Activated T-helper 2 cell treated with anti-CD3 and anti-CD28 coated beads, Interferon-gamma antibody, Interleukin-2, Interleukin-4, amounts not matched to agents 10 μg/mL and 5 μg/mL and 100 μg/mL, durations not matched to agents 14 hours and 24 hours and 36 hours (primary cell): ENCODE results near the gene DNM1L. TPM values are rescaled to one million over a fixed set of nuclear protein-coding genes. Genes with fewer than 3 reads are reported as not detected.

Source experiments
- DNase-seq: peaks from one replicate; pipeline ENCODE4 v3.0.0; 2021; ENCODE audit warnings: low spot score
- H3K27ac Mint-ChIP-seq: one replicate; pipeline ENCODE4 v1.8.0; 2021; ENCODE audit warnings: mixed read lengths
- H3K27me3 Mint-ChIP-seq: one replicate; pipeline ENCODE4 v1.8.0; 2021; ENCODE audit warnings: low read depth, mixed read lengths
- H3K36me3 Mint-ChIP-seq: one replicate; pipeline ENCODE4 v1.8.0; 2021; ENCODE audit warnings: low read depth, mixed read lengths
- H3K4me1 Mint-ChIP-seq: one replicate; pipeline ENCODE4 v1.8.0; 2021; ENCODE audit warnings: low read depth, mixed read lengths
- H3K4me3 Mint-ChIP-seq: one replicate; pipeline ENCODE4 v1.8.0; 2021; ENCODE audit warnings: low read depth, mild to moderate bottlenecking, moderate library complexity, mixed read lengths
- H3K9me3 Mint-ChIP-seq: one replicate; pipeline ENCODE4 v1.8.0; 2021; ENCODE audit warnings: mixed read lengths
- intact Hi-C: fragments of 100-400 bp; cut with micrococcal nuclease; formaldehyde crosslinking; loops from one replicate; pipeline ENCODE4 v1.15.1; 2023
- total RNA-seq: library from RNA; stranded (reverse); gene quantifications from 2 replicates; pipeline ENCODE4 v1.2.3, GENCODE V29; 2022

The DNM1L gene
- total RNA-seq: 97.5 and 108 TPM in 2 replicates

- intact Hi-C loops: loop anchor here (1.0 to 10.0 kb wide), 5 partner anchors 27 to 1343 kb away; partner anchors contain the start of genes ALG10, AMN1, ETFBKMT and YARS2
- peak; percentile 89 for DNase-seq
- Mint-ChIP-seq H3K27ac (peak within 1 kb of the TSS; percentile 89), H3K9me3 (no peaks in the 10 kb centered on the region), H3K4me1 (peaks cover 25% of the 10 kb centered on the region), H3K36me3 (peaks cover 22% of the 10 kb centered on the region), H3K27me3 (no peaks in the 10 kb centered on the region), H3K4me3 (peak within 1 kb of the TSS; percentile 93)
Observed at GRCh38 chr12:32679091-32679919, at the start of gene DNM1L. Gene DNM1L (plus strand): TSS chr12:32679301. CDS start chr12:32679364, 63 bp downstream.

GRCh38 chr12:32641287-32641901, 37.7 kb upstream of the DNM1L start:
- Mint-ChIP-seq H3K36me3 (no peaks in the 10 kb centered on the region), H3K27me3 (no peaks in the 10 kb centered on the region)

GRCh38 chr12:32644431-32644830, 34.7 kb upstream of the DNM1L start:
- Mint-ChIP-seq H3K4me3 (no peak overlapping the region), H3K27me3 (no peaks in the 10 kb centered on the region), H3K36me3 (no peaks in the 10 kb centered on the region), H3K9me3 (no peaks in the 10 kb centered on the region), H3K27ac (no peak overlapping the region), H3K4me1 (peaks cover 5% of the 10 kb centered on the region)
- intact Hi-C loops: no loop called here
- DNase-seq: no peak

More at GRCh38 chr12:32641287-32641901, 37.7 kb upstream of the DNM1L start:
- H3K4me3 Mint-ChIP-seq: no peak overlapping the region
- H3K27ac Mint-ChIP-seq: no peak overlapping the region
- DNase-seq: no peak
- H3K9me3 Mint-ChIP-seq: no peaks in the 10 kb centered on the region
- intact Hi-C loops: no loop called here
- H3K4me1 Mint-ChIP-seq: peaks cover 5% of the 10 kb centered on the region

- Mint-ChIP-seq H3K4me3 (no peak overlapping the region), H3K9me3 (no peaks in the 10 kb centered on the region), H3K27me3 (no peaks in the 10 kb centered on the region), H3K27ac (no peak overlapping the region), H3K4me1 (peaks cover 7% of the 10 kb centered on the region), H3K36me3 (no peaks in the 10 kb centered on the region)
- intact Hi-C loops: no loop called here
- DNase-seq: no peak
Observed at GRCh38 chr12:32647275-32647674, 31.8 kb upstream of the DNM1L start.

GRCh38 chr12:32650508-32650907, 28.6 kb upstream of the DNM1L start:
- H3K9me3 Mint-ChIP-seq: no peaks in the 10 kb centered on the region
- H3K4me1 Mint-ChIP-seq: peaks cover 2% of the 10 kb centered on the region
- H3K27ac Mint-ChIP-seq: no peak overlapping the region
- H3K27me3 Mint-ChIP-seq: no peaks in the 10 kb centered on the region
- no peaks in the 10 kb centered on the region for H3K36me3 Mint-ChIP-seq
- DNase-seq: no peak
- no peak overlapping the region for H3K4me3 Mint-ChIP-seq
- intact Hi-C loops: no loop called here

GRCh38 chr12:32651151-32651955, 27.7 kb upstream of the DNM1L start:
- no peak for DNase-seq
- H3K27ac Mint-ChIP-seq: no peak overlapping the region
- H3K4me3 Mint-ChIP-seq: no peak overlapping the region
- H3K4me1 Mint-ChIP-seq: peaks cover 5% of the 10 kb centered on the region
- no peaks in the 10 kb centered on the region for H3K9me3 Mint-ChIP-seq
- intact Hi-C loops: no loop called here
- no peaks in the 10 kb centered on the region for H3K36me3 Mint-ChIP-seq
- no peaks in the 10 kb centered on the region for H3K27me3 Mint-ChIP-seq

GRCh38 chr12:32651956-32652210, 27.2 kb upstream of the DNM1L start:
- H3K27ac Mint-ChIP-seq: no peak overlapping the region
- no peaks in the 10 kb centered on the region for H3K27me3 Mint-ChIP-seq
- intact Hi-C loops: no loop called here
- no peak overlapping the region for H3K4me3 Mint-ChIP-seq
- no peaks in the 10 kb centered on the region for H3K9me3 Mint-ChIP-seq
- no peak for DNase-seq
- H3K36me3 Mint-ChIP-seq: no peaks in the 10 kb centered on the region
- peaks cover 5% of the 10 kb centered on the region for H3K4me1 Mint-ChIP-seq

- Mint-ChIP-seq H3K9me3 (no peaks in the 10 kb centered on the region), H3K36me3 (no peaks in the 10 kb centered on the region), H3K4me3 (no peak overlapping the region), H3K27me3 (no peaks in the 10 kb centered on the region), H3K4me1 (peaks cover 17% of the 10 kb centered on the region), H3K27ac (no peak overlapping the region)
- intact Hi-C loops: loop anchor here (5.0 kb wide), 3 partner anchors 58 to 103 kb away; no protein-coding TSS in a partner anchor
- DNase-seq: no peak
Observed at GRCh38 chr12:32659908-32660440, 19.1 kb upstream of the DNM1L start.

- Mint-ChIP-seq H3K27me3 (no peaks in the 10 kb centered on the region), H3K4me3 (no peak overlapping the region), H3K4me1 (peaks cover 14% of the 10 kb centered on the region), H3K27ac (no peak overlapping the region), H3K9me3 (no peaks in the 10 kb centered on the region), H3K36me3 (no peaks in the 10 kb centered on the region)
- intact Hi-C loops: no loop called here
- no peak for DNase-seq
Observed at GRCh38 chr12:32661706-32662105, 17.4 kb upstream of the DNM1L start.

- Mint-ChIP-seq H3K4me1 (peaks cover 12% of the 10 kb centered on the region), H3K27me3 (no peaks in the 10 kb centered on the region), H3K4me3 (no peak overlapping the region), H3K27ac (no peak overlapping the region), H3K36me3 (no peaks in the 10 kb centered on the region), H3K9me3 (no peaks in the 10 kb centered on the region)
- no peak for DNase-seq
- intact Hi-C loops: no loop called here
Observed at GRCh38 chr12:32662665-32663064, 16.4 kb upstream of the DNM1L start.

- H3K4me1 Mint-ChIP-seq: peaks cover 2% of the 10 kb centered on the region
- peaks cover 16% of the 10 kb centered on the region for H3K9me3 Mint-ChIP-seq
- intact Hi-C loops: no loop called here
- no peak for DNase-seq
- H3K27ac Mint-ChIP-seq: no peak overlapping the region
- no peak overlapping the region for H3K4me3 Mint-ChIP-seq
- peaks cover 2% of the 10 kb centered on the region for H3K27me3 Mint-ChIP-seq
- H3K36me3 Mint-ChIP-seq: no peaks in the 10 kb centered on the region
Observed at GRCh38 chr12:32666018-32666417, 13.1 kb upstream of the DNM1L start.

GRCh38 chr12:32669584-32669983, 9.5 kb upstream of the DNM1L start:
- Mint-ChIP-seq H3K9me3 (peaks cover 16% of the 10 kb centered on the region), H3K27ac (no peak overlapping the region), H3K4me3 (no peak overlapping the region), H3K36me3 (no peaks in the 10 kb centered on the region), H3K4me1 (peaks cover 2% of the 10 kb centered on the region), H3K27me3 (peaks cover 2% of the 10 kb centered on the region)
- DNase-seq: no peak
- intact Hi-C loops: no loop called here
